GM12864 (cell line): ENCODE measurements around the gene ZNF451.

Experiments used
- DNase-seq: peaks from one replicate; pipeline ENCODE4 v3.0.0-alpha.2; 2011; ENCODE audit warnings: low read depth
- H3K4me3 ChIP-seq: 2 replicates; pipeline ENCODE4 v1.5.1; 2011; ENCODE audit warnings: mild to moderate bottlenecking, low read depth, low read length, control low read depth
- TF ChIP-seq, protein P1 (sequence below): IDR thresholded peaks from 2 replicates; pipeline ENCODE4 v1.5.1; 2011; ENCODE audit warnings: low read depth, mild to moderate bottlenecking, moderate library complexity, low read length, control low read depth, inconsistent platforms; ENCODE audit errors: missing control alignments

ZNF451 gene

DNA sequence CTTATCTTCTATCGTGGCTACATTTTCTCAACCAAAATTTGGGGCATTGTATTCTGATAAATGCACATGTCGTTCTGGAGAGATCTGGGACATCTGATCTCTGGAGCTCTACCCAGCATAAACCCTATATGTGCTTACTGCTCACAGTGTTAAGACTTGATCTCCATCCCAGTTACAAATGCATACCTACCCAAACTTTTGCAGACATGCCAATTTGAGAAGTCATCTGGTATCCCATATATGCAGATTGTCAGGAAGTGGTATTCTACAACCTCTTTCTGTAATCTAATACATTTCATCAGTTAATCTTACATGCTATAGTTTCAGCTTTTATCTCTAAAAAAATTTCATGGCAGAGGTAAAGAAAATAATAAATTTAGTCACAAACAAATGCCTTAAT, 93.3 kb downstream of the ZNF451 start:
- no peak for DNase-seq
- TF ChIP-seq, protein P1, sequence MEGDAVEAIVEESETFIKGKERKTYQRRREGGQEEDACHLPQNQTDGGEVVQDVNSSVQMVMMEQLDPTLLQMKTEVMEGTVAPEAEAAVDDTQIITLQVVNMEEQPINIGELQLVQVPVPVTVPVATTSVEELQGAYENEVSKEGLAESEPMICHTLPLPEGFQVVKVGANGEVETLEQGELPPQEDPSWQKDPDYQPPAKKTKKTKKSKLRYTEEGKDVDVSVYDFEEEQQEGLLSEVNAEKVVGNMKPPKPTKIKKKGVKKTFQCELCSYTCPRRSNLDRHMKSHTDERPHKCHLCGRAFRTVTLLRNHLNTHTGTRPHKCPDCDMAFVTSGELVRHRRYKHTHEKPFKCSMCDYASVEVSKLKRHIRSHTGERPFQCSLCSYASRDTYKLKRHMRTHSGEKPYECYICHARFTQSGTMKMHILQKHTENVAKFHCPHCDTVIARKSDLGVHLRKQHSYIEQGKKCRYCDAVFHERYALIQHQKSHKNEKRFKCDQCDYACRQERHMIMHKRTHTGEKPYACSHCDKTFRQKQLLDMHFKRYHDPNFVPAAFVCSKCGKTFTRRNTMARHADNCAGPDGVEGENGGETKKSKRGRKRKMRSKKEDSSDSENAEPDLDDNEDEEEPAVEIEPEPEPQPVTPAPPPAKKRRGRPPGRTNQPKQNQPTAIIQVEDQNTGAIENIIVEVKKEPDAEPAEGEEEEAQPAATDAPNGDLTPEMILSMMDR = no peak

DNA sequence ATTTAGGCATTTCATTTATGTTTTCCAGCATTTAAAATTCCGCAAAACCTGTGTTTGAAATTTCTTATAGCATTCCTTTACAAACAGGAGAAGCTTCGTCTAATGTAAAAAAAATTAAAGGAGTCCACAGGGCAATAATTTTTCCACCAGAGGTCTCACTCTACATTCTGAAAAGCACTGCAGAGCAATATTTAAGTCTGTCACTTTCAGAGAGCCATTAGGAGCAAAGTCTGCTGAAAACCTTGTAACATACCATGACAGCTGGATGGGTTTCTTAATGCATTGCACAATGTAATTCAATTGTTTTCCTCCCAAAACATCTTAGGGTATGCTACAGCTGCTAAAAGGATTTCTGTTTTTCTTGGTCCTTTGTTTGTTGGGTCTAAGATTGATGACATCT, 100.2 kb downstream of the ZNF451 start:
- H3K4me3 ChIP-seq = no peak overlapping the region
- TF ChIP-seq, protein P1 = no peak
- DNase-seq = no peak

More for the DNA sequence above, 93.3 kb downstream of the ZNF451 start:
- no peak overlapping the region for H3K4me3 ChIP-seq

DNA sequence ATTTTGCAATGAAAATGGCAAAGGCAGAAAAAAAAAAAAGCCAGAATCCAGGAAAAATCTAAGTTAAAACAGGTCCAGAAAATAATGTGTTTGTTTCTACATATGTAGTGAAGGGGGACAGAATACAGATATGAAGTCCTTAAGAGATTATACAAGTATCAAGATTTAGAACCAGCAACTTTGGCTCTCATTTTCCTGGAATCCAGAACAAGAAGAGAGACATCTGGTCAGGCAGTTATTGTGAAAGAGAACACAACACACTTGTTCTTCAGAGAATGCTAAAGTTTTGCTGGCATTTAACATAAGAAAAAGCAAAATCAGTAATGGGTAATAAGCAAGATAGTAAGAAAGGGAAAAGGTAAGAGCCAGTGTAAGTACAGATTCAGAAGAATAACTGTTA, 103.2 kb downstream of the ZNF451 start:
- no peak overlapping the region for H3K4me3 ChIP-seq
- DNase-seq = no peak
- TF ChIP-seq, protein P1 = no peak

DNA sequence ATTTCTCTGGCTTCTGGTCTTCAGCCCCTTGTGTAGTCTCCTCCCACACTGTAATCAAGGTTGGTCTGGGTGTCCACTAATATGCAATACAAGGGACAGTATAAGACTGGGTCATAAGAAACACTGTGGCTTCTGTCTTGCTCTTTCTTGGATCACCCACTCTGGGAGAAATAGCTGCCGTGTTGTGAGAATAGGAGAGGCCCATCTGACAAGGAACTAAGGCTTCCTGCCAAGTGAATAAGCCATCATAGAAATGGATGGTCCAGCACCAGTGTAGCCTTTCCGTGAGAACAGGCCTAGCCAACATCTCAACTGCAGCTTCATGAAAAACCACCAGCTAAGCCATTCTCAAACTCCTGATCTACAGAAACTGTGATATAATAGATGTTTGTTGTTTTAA, 105.5 kb downstream of the ZNF451 start:
- TF ChIP-seq, protein P1 = no peak
- no peak overlapping the region for H3K4me3 ChIP-seq
- no peak for DNase-seq

DNA sequence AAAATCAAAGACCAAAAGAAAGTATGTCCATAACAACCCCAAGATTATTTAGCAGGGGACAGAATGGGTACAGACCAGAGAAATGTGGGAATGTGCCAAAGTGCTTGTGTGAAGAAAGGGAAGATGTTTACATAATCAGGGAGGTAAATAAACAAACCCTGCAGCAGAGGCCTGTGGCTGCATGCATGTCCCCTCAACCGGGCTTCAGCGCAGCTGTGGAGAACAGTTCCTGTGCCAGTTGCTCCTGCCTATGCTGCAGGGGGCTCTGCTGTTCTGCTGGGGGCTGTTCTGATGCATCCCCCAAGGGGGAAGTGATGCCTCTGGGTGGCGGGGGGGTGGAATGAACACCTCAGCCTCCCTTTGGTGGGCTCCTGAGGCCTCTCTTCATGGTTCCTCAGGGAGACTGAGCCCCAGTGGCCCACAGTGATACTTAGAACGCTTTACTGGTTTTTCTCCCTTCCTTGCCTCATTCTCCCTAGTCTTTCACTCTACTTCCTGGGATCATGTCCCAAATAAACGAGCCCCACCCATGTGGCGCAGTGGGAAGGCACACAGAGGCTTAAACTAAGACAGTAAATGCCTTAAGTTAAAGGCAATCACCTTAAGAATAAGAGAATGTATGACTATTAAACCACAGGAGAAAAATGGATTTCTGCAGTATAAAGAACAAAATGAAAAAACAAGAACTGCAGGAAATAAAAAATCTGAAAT, 109.1 kb downstream of the ZNF451 start:
- TF ChIP-seq, protein P1 = no peak
- no peak for DNase-seq
- H3K4me3 ChIP-seq = no peak overlapping the region

DNA sequence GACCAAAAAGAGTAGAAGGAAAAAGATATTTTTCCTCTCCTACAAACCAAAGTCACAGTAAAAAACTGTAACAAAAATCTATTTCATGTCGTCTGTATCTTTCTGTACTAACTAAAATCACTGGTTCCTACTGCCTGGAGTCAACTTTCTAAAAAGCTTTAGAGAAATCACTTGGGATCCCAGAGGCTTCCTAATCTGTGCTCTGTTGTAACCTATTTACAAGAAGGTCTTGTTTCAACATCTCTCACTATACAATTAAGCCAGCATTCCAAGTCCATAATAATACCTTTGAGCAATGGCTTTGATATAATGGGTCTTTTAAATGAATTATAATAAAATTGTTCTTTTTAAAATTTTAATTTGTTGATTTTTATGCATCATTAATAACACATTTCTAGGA, 111.7 kb downstream of the ZNF451 start:
- no peak for DNase-seq
- no peak overlapping the region for H3K4me3 ChIP-seq
- TF ChIP-seq, protein P1 = no peak
